ENCODE measurements around the gene ITK. TPM values are rescaled to one million over a fixed set of nuclear protein-coding genes. Genes with fewer than 3 reads are reported as not detected.

ITK gene
- polyA plus RNA-seq, 1 donor = 0.10 TPM

DNA sequence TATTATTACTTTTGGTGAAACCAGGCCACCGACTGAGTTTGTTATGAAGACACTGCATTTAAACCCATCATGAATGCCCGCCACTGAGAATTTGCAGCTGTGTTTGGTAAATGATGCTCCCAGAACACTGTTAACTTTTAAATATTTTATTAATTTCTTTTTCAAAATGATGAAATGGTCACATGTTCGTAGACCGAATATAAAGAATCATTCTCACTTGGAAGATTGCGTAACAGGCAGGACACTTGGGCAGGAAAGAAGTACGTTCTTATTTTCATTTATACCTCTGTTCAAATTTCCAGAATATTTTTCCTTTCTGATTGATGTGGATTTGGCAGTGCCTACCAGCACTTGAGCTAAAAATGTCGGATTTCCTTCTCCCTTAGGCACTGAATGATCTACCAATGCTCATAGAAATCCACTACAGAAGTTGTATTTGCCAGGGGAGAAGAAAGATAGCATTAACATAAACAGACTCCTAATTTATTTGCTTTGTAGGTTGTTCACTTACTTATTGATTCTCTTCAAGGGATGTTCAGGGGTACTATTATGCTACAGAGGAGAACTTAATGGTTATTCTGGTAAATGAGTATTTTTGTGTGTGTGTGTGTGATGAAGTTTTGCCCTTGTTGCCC lies 99.1 kb downstream of the ITK start:
- no peak for DNase-seq (ENCODE audit: low read depth)

GRCh38 chr5:157280927-157281326 lies 100.3 kb downstream of the ITK start:
- DNase-seq (ENCODE audit: low read depth) = no peak

DNA sequence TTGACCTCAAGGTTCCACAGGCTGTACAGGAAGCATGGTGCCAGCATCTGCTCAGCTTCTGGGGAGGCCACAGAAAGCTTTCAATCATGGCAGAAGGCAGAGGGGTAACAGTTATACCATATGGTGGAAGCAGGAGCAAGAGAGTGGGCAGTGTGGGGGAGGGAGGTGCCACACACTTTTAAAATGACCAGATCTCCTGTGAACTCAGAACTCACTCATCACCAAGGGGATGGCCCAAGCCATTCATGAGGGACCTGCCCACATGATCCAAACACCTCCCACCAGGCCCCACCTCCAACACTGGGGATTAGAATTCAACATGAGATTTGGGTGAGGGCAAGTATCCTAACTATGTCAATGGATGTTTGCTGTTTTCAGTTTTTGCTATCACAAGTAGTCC lies 101.5 kb downstream of the ITK start:
- DNase-seq (ENCODE audit: low read depth) = no peak

DNA sequence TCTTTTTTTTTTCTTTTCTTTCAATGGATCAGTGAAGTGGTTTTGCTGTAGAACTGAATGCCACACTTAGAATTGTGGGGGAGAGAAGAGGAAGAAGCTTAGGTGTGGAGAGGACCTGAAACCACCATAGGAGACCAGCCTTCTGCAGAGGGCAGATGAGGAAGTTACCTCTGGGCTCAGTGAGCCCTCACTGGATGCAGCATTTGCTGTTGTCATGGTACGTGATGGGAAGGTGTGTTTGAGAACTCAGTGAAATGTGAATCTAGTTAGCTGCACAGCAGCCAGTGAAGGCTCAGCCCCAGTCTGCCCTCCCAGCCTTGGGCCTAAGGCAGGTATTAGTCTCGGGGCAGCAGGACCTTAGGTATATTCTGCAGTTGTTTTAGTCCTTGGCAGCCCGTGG lies 102.8 kb downstream of the ITK start:
- no peak for DNase-seq (ENCODE audit: low read depth)

GRCh38 chr5:157284458-157285212 lies 104.0 kb downstream of the ITK start:
- DNase-seq (ENCODE audit: low read depth) = no peak

- no peak for DNase-seq (ENCODE audit: low read depth)
Observed at GRCh38 chr5:157285310-157286035, 104.8 kb downstream of the ITK start.

DNA sequence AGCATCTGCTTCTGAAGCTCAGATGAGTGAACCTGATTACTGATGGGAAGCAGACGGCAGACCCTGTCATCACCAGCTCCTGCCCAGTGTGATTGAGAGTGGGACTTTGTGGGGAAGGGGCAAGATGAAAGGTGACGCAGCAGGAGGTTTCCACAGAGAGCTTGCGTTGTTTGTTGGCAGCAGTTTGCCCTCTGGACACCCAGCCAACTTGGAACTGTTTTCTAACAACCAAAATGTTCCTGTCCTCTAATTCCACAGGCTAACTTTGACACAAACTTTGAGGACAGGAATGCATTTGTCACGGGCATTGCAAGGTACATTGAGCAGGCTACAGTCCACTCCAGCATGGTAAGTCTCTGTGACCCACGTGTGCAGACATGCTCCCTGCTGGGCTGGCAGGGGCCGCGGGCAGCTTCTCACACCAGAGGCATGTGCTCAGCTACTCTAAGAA lies 106.1 kb downstream of the ITK start:
- no peak for DNase-seq (ENCODE audit: low read depth)

DNA sequence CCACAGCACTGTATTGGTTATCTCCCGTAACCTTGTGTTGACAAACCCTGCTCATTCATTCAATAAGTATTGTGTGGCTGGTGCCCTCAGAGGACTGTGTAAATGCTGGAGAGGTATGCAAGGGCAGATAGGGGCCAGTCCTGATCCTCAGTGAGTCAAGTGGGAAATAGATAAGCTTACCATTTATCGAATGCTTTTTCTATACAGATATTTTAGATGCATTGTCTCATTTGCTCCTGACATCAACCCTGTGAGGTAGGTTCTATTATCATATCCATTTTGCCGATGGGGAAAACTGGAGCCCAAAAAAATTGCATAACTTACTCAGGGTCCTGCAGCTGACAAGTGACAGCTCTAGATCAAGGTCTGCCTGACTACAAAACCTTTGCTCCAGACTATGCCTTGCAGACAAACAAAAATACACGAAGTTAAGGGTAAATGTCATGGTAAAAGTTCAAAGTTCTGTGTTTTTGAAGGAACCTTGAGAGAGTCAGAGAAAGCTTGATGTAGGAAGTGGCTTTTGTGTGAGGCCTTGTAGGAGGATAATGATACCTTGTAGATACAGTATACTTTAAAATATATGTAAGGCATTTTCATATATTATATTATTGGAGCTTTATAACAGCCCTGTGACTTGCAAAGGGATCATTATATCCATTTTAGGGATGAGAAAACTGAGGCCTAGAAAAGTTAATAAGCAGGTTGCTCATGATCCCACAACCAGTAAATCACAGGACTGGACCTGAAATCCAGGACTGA lies 107.9 kb downstream of the ITK start:
- no peak for DNase-seq (ENCODE audit: low read depth)

GRCh38 chr5:157289164-157289819 lies 108.7 kb downstream of the ITK start:
- no peak for DNase-seq (ENCODE audit: low read depth)

DNA sequence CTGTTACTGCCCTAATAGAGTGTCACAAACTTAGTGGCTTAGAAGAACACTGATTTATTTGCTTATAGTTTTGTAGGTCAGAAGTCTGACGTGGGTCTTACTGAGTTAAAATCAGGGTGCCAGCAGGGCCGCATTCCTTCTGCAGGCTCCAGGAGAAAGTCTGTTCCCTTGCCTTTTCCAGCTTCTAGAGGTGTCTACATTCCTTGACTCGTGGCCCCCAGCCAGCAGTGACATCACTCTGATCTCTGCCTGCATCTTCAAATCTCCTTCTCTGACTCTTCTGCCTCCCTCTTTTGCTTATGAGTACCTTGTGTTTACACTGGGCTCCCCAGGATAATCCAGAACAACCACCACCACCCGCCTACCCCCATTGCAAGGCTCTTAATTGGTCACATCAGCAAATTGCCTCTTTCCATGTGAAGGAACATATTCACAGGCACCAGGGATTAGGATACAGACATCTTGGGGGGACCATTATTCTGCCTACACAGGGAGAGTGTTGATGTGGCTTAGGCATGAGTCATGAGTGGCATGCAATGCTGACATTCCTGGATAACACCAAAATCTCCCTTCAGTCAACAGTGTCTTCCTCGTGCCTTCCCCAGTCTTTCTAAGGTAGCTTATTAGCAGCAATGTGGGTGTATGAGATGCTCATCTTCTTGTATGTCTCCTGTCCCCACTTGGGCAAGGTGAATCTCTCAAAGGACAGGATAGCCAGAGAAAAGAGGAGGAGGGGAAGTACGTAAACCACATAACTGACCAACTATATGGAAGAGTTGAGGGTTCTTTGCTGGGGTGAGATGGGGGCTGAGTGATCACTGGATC lies 109.7 kb downstream of the ITK start:
- DNase-seq (ENCODE audit: low read depth) = no peak

DNA sequence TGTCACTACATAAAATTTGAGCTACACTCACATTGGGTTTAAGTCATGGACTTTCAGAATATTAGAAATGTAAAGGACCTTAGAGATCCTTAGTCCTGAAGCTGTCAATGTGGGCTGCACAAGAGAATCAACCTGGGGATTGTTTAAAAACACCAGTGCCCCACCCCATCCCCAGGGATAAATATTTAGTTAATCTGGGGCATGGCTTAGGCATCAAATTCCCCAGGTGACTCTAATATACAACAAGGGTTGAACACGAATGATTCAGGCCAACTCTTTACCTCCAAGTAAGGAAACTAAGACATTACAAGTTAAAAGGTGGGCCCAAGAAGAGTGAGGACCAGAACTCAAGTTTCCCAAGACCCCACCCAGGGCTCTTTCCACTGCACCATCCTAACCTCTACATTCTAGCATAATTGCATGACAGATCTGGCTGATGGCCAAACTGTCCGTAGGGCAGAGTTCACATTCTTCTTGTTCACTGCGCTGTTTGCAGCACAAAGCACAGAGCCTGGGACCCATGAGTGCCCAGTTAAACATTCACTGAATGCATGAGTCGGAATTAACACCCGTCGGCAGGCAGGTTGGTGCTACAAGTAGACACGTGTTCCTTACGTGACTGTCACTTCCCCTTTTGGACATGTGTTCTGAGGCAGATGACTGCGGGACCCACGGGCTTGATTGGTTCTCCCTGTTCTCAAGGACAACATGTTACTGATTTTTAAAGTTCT lies 110.5 kb downstream of the ITK start:
- no peak for DNase-seq (ENCODE audit: low read depth)

DNA sequence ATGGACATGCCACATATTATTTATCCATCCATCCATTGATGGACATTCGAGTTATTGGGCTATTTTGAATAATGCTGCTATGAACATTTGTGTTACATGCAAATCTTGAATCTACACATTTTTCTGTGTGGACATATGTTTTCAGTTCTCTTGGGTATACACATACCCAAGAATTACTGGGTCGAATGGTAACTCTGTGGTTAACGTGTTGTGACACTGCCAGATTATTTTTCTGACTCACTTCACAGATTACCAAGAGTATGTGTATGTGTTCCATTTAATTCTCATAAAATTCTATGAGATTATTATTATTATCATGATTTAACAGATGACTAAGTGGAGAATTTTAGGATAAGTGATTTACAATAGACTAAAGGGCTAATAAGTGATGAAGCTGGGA lies 112.0 kb downstream of the ITK start:
- no peak for DNase-seq (ENCODE audit: low read depth)

- no peak for DNase-seq (ENCODE audit: low read depth)
Observed at GRCh38 chr5:157294407-157295091, 113.9 kb downstream of the ITK start.

- no peak for DNase-seq (ENCODE audit: low read depth)
Observed at GRCh38 chr5:157295247-157295646, 114.6 kb downstream of the ITK start.

- no peak for DNase-seq (ENCODE audit: low read depth)
Observed at GRCh38 chr5:157300564-157300963, 119.9 kb downstream of the ITK start.

DNA sequence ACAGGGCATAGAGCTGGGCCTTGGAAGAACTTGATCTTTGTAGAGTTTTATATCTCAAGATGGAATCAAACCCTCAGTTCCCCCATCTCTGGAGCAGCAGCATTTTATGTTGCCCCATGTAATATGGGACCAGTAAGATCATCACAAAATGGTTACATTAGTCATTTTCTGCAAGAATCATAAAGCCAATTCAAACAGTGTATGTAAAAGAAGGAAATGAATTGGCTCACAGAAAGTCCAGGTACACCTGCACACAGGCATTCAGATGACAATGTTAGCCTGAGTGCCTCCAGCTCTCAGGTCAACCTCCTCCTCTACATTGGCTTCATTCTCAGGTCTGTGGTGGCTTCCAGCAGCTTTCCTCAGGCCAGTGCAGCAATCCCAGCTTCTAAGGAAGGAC lies 120.4 kb downstream of the ITK start:
- DNase-seq (ENCODE audit: low read depth) = no peak

DNA sequence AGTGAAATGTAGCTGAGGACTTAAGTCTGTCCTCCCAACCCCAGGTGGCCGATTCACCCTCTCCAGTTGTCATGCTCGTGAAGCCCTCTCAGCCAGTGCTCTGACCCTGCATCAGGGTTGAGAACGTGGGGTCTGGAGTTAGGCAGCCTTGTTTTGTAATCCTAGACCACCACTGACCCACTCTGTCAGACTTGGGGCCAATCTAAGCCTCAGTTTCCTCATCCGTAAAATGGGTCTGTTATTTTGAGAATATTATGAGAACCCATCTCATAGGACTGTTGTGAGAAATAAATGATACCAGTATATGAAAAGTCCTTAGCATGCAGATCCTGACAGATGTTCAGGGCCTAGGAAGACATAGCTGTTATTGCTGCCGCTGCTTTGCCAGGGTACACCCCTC lies 122.4 kb downstream of the ITK start:
- no peak for DNase-seq (ENCODE audit: low read depth)

GRCh38 chr5:157303667-157304327 lies 123.2 kb downstream of the ITK start:
- DNase-seq (ENCODE audit: low read depth) = no peak
